ENCODE measurements around the gene CACNG4.

GRCh38 chr17:66920435-66920834 is 44.1 kb upstream of the CACNG4 start:
- no peak for TF ChIP-seq CTCF (IDR thresholded peaks at IDR 0.05 in 8 of 11, conservative IDR thresholded peaks at IDR 0.05 in 3 of 11)
- TF ChIP-seq POLR2A (IDR thresholded peaks at IDR 0.05) = no peak

Measured in spleen (tissue), 7 donors.